HG03439 (cell line): Measurements from ENCODE around the gene FOXF2.

Experiments used
- ATAC-seq: cut with Tn5 transposase; IDR thresholded peaks from one replicate; pipeline ENCODE4 v1.9.1; 2021; ENCODE audit warnings: mild to moderate bottlenecking, moderate library complexity; ENCODE audit not compliant: unreplicated experiment

Gene FOXF2

DNA sequence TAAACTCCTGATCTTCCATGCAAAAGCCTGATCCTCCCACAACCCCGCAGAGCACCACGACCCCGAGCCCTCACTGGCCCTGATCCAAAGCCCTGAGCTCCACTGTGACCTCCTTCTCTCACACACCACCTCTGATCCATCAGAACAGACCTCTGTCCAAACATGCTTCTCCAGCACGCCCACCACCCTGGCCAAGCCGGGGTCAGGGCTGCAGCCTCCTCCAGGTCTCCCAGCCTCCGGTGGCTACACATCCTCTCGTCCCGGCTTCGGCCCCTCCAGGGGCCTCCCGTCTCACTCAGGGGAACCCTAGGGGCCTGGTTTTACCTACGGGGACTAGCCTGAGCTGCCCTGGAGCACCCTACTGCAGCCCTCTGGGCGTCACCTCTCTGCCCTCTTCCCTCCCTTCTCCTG is 49.1 kb downstream of the FOXF2 start:
- no peak for ATAC-seq

DNA sequence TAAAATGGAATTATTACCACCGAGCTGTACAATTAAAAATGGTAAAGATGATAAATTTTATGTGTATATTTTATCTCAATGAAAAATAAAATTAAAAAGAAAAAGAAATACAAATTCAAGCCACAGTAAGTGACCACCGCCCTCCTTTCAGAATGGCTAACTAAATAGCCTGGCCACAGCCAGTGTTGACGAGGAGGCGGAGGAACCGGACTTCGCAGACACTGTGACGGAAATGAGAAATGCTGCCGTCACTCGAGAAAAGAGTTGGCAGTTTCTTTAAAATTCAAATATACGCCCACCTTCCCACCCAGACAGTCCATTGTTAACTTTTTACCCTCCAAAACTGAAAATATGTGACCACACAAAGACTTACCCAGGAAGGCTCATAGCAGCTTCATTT is 50.0 kb downstream of the FOXF2 start:
- no peak for ATAC-seq

DNA sequence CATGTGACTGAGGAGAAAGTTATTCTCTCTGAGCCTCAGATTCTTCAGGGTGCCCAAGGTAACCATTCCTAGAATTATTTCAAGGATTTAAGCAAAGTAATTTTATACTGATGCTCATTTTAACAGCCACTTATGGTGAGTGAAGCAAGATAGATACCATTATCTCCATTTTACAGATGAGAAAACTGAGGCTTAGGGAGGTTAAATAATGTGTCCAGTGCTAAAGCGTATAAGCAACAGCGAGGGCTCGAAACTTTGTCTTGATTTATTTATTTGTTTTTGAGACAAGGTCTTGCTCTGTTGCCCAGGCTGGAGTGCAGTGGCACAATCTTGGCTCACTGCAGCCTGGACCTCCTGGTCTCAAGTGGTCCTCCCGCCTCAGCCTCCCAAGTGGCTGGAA is 53.6 kb downstream of the FOXF2 start:
- ATAC-seq, result no peak
